Fibroblast of upper back skin (primary cell): ENCODE results near the gene SZRD1.
"Not testable (repeated sequence)": the region's sequence is repeated elsewhere in the genome, so short reads cannot be mapped to it uniquely, and the experiment has no call there.

Experiments
- DNase-seq: peaks from one replicate; pipeline ENCODE4 v3.0.0-alpha.2; 2013

The SZRD1 gene

GRCh38 chr1:16366722-16367257, at the start of gene SZRD1:
SZRD1 (plus strand) TSS chr1:16367242; CDS start chr1:16367258, 16 bp downstream.
- DNase-seq: peak; percentile 100

GRCh38 chr1:16318555-16318954, 48.5 kb upstream of the SZRD1 start:
- DNase-seq: peak; percentile 4

- peak; percentile 7 for DNase-seq
These were observed 45.7 kb upstream of the SZRD1 start for GRCh38 chr1:16321176-16321867.

GRCh38 chr1:16324456-16324890, 42.6 kb upstream of the SZRD1 start:
- peak; percentile 85 for DNase-seq

- no peak for DNase-seq
These were observed 40.1 kb upstream of the SZRD1 start for GRCh38 chr1:16326833-16327404.

- no peak for DNase-seq
These were observed 32.2 kb upstream of the SZRD1 start for GRCh38 chr1:16334655-16335340.

GRCh38 chr1:16338961-16339360, 28.1 kb upstream of the SZRD1 start:
- peak; percentile 14 for DNase-seq

- DNase-seq: no peak
These were observed 26.4 kb upstream of the SZRD1 start for GRCh38 chr1:16340673-16341072.

- no peak for DNase-seq
These were observed 24.5 kb upstream of the SZRD1 start for GRCh38 chr1:16342331-16343062.

- not testable (repeated sequence) for DNase-seq
These were observed 23.8 kb upstream of the SZRD1 start for GRCh38 chr1:16343276-16343675.

- peak; percentile 60 for DNase-seq
These were observed 18.4 kb upstream of the SZRD1 start for GRCh38 chr1:16348414-16349182.

GRCh38 chr1:16349847-16350406, 17.1 kb upstream of the SZRD1 start:
- peak; percentile 44 for DNase-seq

- DNase-seq: peak; percentile 27
These were observed 15.5 kb upstream of the SZRD1 start for GRCh38 chr1:16351456-16351993.

- peak; percentile 93 for DNase-seq
These were observed 14.8 kb upstream of the SZRD1 start, which contains the start of gene FBXO42 for GRCh38 chr1:16351994-16352841. FBXO42 (minus strand) TSS chr1:16352480; CDS start chr1:16315418, 37,062 bp downstream.

- no peak for DNase-seq
These were observed 14.1 kb upstream of the SZRD1 start for GRCh38 chr1:16352842-16353535.

GRCh38 chr1:16354619-16355018, 12.4 kb upstream of the SZRD1 start:
- DNase-seq: no peak

- no peak for DNase-seq
These were observed 10.2 kb upstream of the SZRD1 start for GRCh38 chr1:16356867-16357266.

GRCh38 chr1:16365146-16365498, 1.9 kb upstream of the SZRD1 start:
- not testable (repeated sequence) for DNase-seq

GRCh38 chr1:16367258-16367967, 371 bp downstream of the SZRD1 start:
- peak; percentile 78 for DNase-seq
